Measurements from ENCODE around the gene ENDOV. TPM values are rescaled to one million over a fixed set of nuclear protein-coding genes. Genes with fewer than 3 reads are reported as not detected.

Gene ENDOV
- total and polyA plus RNA-seq, 2 of the 13 experiments (the other 11 are each of a cell fraction or from before 2014, with no cell fraction given), result 15.1 to 17.1 TPM

DNA sequence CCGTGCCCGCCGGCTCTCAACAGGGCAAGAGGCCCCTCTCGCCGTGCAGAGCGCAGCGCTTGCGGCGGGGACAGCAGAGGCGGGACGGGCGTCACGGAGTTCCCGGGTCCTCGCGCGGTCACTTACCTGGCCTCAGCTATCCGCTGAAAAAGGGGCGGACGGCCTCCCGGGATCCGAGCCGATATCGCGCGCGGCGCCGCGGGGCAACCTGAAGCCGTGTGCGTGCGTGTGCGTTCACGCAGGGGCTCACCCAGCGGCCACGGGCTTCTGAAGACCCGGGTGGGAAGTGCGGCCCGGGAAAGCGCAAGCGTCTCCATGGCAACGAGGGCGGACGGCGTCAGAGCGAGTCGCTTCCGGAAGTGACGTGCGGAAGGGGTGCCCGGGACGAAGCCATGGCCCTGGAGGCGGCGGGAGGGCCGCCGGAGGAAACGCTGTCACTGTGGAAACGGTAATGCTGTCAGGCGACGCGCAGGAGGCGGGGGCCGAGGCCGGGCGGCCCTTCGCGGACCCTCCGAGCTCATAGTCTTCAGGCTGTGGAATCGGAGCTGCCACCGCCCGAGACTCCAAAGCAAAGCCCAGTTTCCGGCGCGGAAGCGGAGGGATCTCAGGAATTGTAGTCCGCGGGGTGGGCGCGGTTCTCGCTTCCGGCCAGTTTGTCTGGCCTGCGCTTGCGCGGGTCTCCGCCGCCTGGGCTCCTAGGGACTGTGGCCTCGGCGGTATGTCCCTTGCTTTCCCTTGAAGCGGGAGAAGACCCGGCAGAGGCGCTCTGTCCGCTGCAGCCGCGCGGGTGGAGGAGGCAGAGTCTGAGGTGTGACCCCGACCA is at the start of gene ENDOV (continued):
- TF ChIP-seq, protein P1, sequence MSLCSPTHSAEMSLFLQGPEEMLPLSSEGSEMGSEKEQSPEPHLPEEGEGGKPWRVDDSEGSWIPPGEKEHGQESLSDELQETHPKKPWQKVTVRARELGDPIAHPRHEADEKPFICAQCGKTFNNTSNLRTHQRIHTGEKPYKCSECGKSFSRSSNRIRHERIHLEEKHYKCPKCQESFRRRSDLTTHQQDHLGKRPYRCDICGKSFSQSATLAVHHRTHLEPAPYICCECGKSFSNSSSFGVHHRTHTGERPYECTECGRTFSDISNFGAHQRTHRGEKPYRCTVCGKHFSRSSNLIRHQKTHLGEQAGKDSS (CRISPR knock-in tag; IDR thresholded peaks at IDR 0.05; ENCODE audit: borderline replicate concordance, low read depth), result peak; percentile 82
- TF ChIP-seq XRCC5 (optimal IDR thresholded peaks at IDR 0.05; ENCODE audit: low read length) (peak; percentile 48), KLF16 (CRISPR knock-in tag; IDR thresholded peaks at IDR 0.05) (peak; percentile 93 to 100), NCOR1 (IDR thresholded peaks at IDR 0.05; ENCODE audit: borderline replicate concordance, low read length) (no peak; the same call in 1 of the 2 replicates), MXI1 (IDR thresholded peaks at IDR 0.05; ENCODE audit: borderline replicate concordance, low read depth, low read length) (peak; percentile 88; the same call in 2 of the 3 replicates), ZEB1 (IDR thresholded peaks at IDR 0.05; ENCODE audit: insufficient replicate concordance, low read depth) (no peak), RNF2 (conservative IDR thresholded peaks at IDR 0.05; ENCODE audit: low read depth) (peak; percentile 47; the same call in 1 of the 2 replicates), THAP8 (CRISPR knock-in tag; IDR thresholded peaks at IDR 0.05; ENCODE audit: borderline replicate concordance) (no peak), HIVEP1 (CRISPR knock-in tag; IDR thresholded peaks at IDR 0.05) (peak; percentile 77), MXD4 (CRISPR knock-in tag; IDR thresholded peaks at IDR 0.05) (peak; percentile 95), XBP1 (CRISPR knock-in tag; IDR thresholded peaks at IDR 0.05) (no peak), REST (IDR thresholded peaks at IDR 0.05; ENCODE audit: borderline replicate concordance in 1 of 2, low read depth in 1 of 2, low read length in 2 of 2) (no peak), SIN3B (IDR thresholded peaks at IDR 0.05; ENCODE audit: low read length) (peak; percentile 64; the same call in 1 of the 2 replicates), EHMT2 (IDR thresholded peaks at IDR 0.05; ENCODE audit: borderline replicate concordance, low read depth, low read length) (peak; percentile 72; the same call in 1 of the 2 replicates), NFIC (IDR thresholded peaks at IDR 0.05; ENCODE audit: low read length) (no peak), HOXA9 (CRISPR knock-in tag; IDR thresholded peaks at IDR 0.05; ENCODE audit: borderline replicate concordance) (no peak; the same call in 1 of the 2 replicates)
- TF ChIP-seq, protein P2, sequence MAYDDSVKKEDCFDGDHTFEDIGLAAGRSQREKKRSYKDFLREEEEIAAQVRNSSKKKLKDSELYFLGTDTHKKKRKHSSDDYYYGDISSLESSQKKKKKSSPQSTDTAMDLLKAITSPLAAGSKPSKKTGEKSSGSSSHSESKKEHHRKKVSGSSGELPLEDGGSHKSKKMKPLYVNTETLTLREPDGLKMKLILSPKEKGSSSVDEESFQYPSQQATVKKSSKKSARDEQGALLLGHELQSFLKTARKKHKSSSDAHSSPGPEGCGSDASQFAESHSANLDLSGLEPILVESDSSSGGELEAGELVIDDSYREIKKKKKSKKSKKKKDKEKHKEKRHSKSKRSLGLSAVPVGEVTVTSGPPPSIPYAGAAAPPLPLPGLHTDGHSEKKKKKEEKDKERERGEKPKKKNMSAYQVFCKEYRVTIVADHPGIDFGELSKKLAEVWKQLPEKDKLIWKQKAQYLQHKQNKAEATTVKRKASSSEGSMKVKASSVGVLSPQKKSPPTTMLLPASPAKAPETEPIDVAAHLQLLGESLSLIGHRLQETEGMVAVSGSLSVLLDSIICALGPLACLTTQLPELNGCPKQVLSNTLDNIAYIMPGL (CRISPR knock-in tag; IDR thresholded peaks at IDR 0.05; ENCODE audit: borderline replicate concordance in 1 of 2, low read depth in 1 of 2), result peak; percentile 77 to 88
- TF ChIP-seq, protein P3, sequence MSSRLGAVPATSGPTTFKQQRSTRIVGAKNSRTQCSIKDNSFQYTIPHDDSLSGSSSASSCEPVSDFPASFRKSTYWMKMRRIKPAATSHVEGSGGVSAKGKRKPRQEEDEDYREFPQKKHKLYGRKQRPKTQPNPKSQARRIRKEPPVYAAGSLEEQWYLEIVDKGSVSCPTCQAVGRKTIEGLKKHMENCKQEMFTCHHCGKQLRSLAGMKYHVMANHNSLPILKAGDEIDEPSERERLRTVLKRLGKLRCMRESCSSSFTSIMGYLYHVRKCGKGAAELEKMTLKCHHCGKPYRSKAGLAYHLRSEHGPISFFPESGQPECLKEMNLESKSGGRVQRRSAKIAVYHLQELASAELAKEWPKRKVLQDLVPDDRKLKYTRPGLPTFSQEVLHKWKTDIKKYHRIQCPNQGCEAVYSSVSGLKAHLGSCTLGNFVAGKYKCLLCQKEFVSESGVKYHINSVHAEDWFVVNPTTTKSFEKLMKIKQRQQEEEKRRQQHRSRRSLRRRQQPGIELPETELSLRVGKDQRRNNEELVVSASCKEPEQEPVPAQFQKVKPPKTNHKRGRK (CRISPR knock-in tag; IDR thresholded peaks at IDR 0.05), result peak; percentile 17; the same call in 1 of the 2 replicates
